ENCODE measurements around the gene ANKRD39. TPM values are rescaled to one million over a fixed set of nuclear protein-coding genes. Genes with fewer than 3 reads are reported as not detected.

ANKRD39 gene
- total RNA-seq, 2 donors from 2014 or later, result 16.5 to 17.2 TPM

GRCh38 chr2:96844405-96844808, 13.4 kb downstream of the ANKRD39 start:
- Mint-ChIP-seq H3K4me3 (no peak overlapping the region), H3K4me1 (ENCODE audit: low read depth) (peaks cover 9% of the 10 kb centered on the region), H3K9me3 (no peaks in the 10 kb centered on the region), H3K36me3 (ENCODE audit: insufficient read depth in 2 of 2) (peaks cover 2 to 7% of the 10 kb centered on the region in 2 donors), H3K27ac (no peak overlapping the region), H3K27me3 (ENCODE audit: low read depth) (no peaks in the 10 kb centered on the region)
- ATAC-seq (replicated peaks in 1 of 2), result no peak
- no peak for DNase-seq

- no peaks in the 10 kb centered on the region for H3K27me3 Mint-ChIP-seq (ENCODE audit: low read depth)
- no peak within 1 kb of the TSS for H3K27ac Mint-ChIP-seq
- no peak for DNase-seq
- H3K4me3 Mint-ChIP-seq, result no peak within 1 kb of the TSS
- peaks cover 13% of the 10 kb centered on the region for H3K4me1 Mint-ChIP-seq (ENCODE audit: low read depth)
- H3K36me3 Mint-ChIP-seq (ENCODE audit: insufficient read depth in 2 of 2), result peaks cover 2 to 7% of the 10 kb centered on the region in 2 donors
- ATAC-seq (replicated peaks in 1 of 2), result no peak
- H3K9me3 Mint-ChIP-seq, result no peaks in the 10 kb centered on the region
These were observed 14.1 kb downstream of the ANKRD39 start, which contains the start of gene ANKRD23 for GRCh38 chr2:96843538-96844268. Gene ANKRD23, minus strand, starts transcription at chr2:96844021. Its CDS starts 29 bp downstream, at chr2:96843992.

- H3K36me3 Mint-ChIP-seq (ENCODE audit: insufficient read depth in 2 of 2), result peaks cover 2 to 7% of the 10 kb centered on the region in 2 donors
- ATAC-seq (replicated peaks in 1 of 2), result no peak
- no peak for DNase-seq
- peaks cover 13% of the 10 kb centered on the region for H3K4me1 Mint-ChIP-seq (ENCODE audit: low read depth)
- H3K4me3 Mint-ChIP-seq, result no peak overlapping the region
- no peaks in the 10 kb centered on the region for H3K9me3 Mint-ChIP-seq
- no peaks in the 10 kb centered on the region for H3K27me3 Mint-ChIP-seq (ENCODE audit: low read depth)
- H3K27ac Mint-ChIP-seq, result no peak overlapping the region
These were observed 15.2 kb downstream of the ANKRD39 start for GRCh38 chr2:96842600-96842999.

DNA sequence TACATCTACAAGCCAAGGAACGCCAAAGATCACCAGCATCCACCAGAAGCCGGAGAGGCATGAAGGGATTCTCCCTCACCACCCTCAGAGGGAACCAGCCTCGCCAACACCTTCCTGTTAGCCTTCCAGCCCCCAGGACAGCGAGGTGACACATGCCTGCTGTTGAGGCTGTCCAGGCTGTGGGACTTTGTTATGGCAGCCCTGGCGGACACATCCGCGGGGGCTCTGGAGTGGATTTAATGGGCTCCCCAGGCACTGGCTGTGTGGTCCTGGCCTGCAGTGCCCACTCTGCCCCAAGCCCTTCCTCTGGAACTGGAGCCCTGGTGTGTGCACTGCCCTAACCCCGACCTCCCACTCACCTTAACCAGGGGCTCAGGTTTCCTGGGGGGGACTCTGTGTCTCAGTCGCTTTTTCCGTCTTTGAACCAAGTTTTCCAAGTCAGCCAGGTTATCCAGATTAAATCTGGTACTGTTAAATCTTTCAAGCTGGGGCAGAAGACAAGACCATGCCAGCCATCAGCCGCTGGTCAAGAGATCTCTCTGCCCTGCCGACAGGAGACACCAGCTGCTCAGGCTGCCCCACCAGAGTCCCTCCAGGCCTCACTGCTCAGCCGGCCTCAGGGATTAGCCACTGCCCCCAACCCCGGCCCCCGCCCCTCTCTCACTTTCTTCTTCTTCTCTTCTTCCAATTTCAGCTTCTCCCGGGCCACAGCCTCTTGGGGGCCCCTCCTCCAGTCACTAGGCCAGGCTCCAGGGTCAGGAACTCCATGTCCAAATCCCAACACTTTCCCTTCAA, 15.9 kb downstream of the ANKRD39 start:
- Mint-ChIP-seq H3K36me3 (ENCODE audit: insufficient read depth in 2 of 2) (peaks cover 1 to 2% of the 10 kb centered on the region in 2 donors), H3K27me3 (ENCODE audit: low read depth) (no peaks in the 10 kb centered on the region), H3K9me3 (no peaks in the 10 kb centered on the region), H3K27ac (peak overlapping the region; percentile 75), H3K4me3 (no peak overlapping the region), H3K4me1 (ENCODE audit: low read depth) (peaks cover 13% of the 10 kb centered on the region)
- no peak for ATAC-seq (replicated peaks in 1 of 2)
- no peak for DNase-seq

DNA sequence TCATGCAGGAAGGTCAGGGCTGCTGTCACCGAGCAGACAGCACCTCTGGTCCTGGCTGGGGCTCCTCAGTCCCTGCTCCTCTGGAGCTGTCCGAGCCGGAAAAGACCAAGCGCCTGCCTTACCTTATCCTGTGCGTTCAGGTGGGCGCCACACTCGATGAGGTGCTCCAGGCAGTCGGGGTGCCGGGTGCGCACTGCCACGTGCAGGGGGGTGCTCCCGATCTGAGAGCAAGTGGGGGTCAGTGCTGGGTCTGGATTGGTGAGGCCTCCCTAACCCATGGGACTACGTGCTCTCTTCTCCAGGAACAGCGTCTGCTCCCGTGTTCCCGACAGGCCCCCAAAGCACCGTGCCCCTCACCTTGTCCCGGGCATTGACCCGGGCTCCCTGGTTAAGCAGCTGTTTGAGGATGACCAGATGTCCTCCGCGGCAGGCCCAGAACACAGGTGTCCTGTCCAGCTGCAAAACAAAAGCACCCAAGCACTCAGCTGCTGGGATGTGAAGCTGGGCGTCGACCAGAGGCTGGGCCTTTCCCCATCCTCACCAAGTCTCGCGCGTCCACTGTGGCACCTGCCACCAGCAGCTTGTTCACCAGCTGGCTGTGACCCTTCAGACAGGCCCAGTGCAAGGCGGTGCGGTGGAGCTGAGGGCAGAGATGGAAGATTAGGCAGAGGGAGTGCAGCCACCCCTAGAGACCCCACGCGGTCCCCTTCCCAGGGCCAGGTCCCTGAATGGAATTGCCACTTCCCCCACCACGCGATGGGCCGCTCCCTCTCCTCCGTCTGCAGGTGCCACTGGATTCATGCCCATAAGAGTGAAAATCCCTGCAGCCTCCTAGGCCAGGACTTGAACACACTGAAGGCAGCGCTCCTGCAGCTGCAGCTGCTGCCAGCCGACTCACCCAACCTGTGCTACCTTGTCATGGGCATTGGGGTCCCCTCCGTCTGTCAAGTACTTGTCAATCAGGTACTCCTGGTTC, 17.7 kb downstream of the ANKRD39 start:
- Mint-ChIP-seq H3K9me3 (no peaks in the 10 kb centered on the region), H3K27ac (no peak overlapping the region), H3K4me1 (ENCODE audit: low read depth) (peaks cover 13% of the 10 kb centered on the region), H3K36me3 (ENCODE audit: insufficient read depth in 2 of 2) (peaks cover 0 to 2% of the 10 kb centered on the region in 2 donors), H3K4me3 (peak overlapping the region; percentile 28 to 34), H3K27me3 (ENCODE audit: low read depth) (no peaks in the 10 kb centered on the region)
- ATAC-seq (replicated peaks in 1 of 2), result no peak
- no peak for DNase-seq

DNA sequence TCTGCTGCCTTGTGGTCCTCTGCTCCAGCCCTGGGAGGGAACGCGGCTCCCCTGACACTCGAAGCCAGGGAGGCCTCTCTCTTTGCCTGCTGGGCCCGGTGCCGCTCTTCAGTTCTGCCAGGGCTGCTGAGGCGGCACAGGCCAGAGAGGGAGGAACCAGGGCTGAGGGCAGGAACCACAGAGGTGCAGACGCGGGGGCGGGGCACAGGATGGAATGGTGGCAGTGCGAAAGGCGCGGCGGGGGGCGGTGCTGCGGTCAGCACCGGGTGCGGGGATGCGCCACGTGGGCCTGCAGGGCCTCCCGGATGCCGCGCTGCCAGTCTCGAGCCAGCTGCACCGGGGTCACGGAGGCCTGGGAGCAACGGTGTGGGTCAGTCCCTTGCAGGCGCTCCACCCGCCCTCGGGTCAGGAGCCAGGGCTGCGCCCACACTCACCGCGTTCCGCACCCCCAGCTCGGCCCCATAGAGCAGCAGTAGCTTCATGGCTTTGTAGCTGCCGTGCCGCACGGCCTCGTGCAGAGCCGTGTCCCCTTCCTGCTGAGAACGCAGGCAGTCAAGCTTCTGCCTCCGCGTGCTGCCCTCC, 18.4 kb downstream of the ANKRD39 start:
- H3K36me3 Mint-ChIP-seq (ENCODE audit: insufficient read depth in 2 of 2), result peaks cover 0 to 2% of the 10 kb centered on the region in 2 donors
- H3K27ac Mint-ChIP-seq, result peak overlapping the region; percentile 28
- no peaks in the 10 kb centered on the region for H3K27me3 Mint-ChIP-seq (ENCODE audit: low read depth)
- H3K4me3 Mint-ChIP-seq, result peak overlapping the region; percentile 34 to 75
- no peaks in the 10 kb centered on the region for H3K9me3 Mint-ChIP-seq
- peak; percentile 85 to 88 for DNase-seq
- ATAC-seq (replicated peaks in 1 of 2), result peak; percentile 94 to 95
- H3K4me1 Mint-ChIP-seq (ENCODE audit: low read depth), result peaks cover 13% of the 10 kb centered on the region

GRCh38 chr2:96838345-96839292, 19.2 kb downstream of the ANKRD39 start:
- ATAC-seq (replicated peaks in 1 of 2) (peak in 1 of 2 donors; percentile 5), DNase-seq (no peak)
- no peaks in the 10 kb centered on the region for H3K9me3 Mint-ChIP-seq
- H3K27me3 Mint-ChIP-seq (ENCODE audit: low read depth), result no peaks in the 10 kb centered on the region
- H3K4me1 Mint-ChIP-seq (ENCODE audit: low read depth), result peaks cover 13% of the 10 kb centered on the region
- H3K36me3 Mint-ChIP-seq (ENCODE audit: insufficient read depth in 2 of 2), result peaks cover 0 to 2% of the 10 kb centered on the region in 2 donors
- peak overlapping the region; percentile 33 to 75 for H3K4me3 Mint-ChIP-seq
- peak overlapping the region; percentile 28 for H3K27ac Mint-ChIP-seq

- H3K9me3 Mint-ChIP-seq, result no peaks in the 10 kb centered on the region
- H3K4me1 Mint-ChIP-seq (ENCODE audit: low read depth), result peaks cover 13% of the 10 kb centered on the region
- no peaks in the 10 kb centered on the region for H3K27me3 Mint-ChIP-seq (ENCODE audit: low read depth)
- H3K36me3 Mint-ChIP-seq (ENCODE audit: insufficient read depth in 2 of 2), result peaks cover 2% of the 10 kb centered on the region in 2 donors
- ATAC-seq (replicated peaks in 1 of 2), result no peak
- no peak overlapping the region for H3K27ac Mint-ChIP-seq
- H3K4me3 Mint-ChIP-seq, result no peak overlapping the region
- DNase-seq, result no peak
These were observed 20.2 kb downstream of the ANKRD39 start for GRCh38 chr2:96837575-96837974.

GRCh38 chr2:96835830-96836229, 22.0 kb downstream of the ANKRD39 start:
- Mint-ChIP-seq H3K4me3 (no peak overlapping the region), H3K27me3 (ENCODE audit: low read depth) (no peaks in the 10 kb centered on the region), H3K4me1 (ENCODE audit: low read depth) (peaks cover 13% of the 10 kb centered on the region), H3K27ac (no peak overlapping the region), H3K9me3 (no peaks in the 10 kb centered on the region), H3K36me3 (ENCODE audit: insufficient read depth in 2 of 2) (peaks cover 0 to 5% of the 10 kb centered on the region in 2 donors)
- no peak for DNase-seq
- no peak for ATAC-seq (replicated peaks in 1 of 2)

DNA sequence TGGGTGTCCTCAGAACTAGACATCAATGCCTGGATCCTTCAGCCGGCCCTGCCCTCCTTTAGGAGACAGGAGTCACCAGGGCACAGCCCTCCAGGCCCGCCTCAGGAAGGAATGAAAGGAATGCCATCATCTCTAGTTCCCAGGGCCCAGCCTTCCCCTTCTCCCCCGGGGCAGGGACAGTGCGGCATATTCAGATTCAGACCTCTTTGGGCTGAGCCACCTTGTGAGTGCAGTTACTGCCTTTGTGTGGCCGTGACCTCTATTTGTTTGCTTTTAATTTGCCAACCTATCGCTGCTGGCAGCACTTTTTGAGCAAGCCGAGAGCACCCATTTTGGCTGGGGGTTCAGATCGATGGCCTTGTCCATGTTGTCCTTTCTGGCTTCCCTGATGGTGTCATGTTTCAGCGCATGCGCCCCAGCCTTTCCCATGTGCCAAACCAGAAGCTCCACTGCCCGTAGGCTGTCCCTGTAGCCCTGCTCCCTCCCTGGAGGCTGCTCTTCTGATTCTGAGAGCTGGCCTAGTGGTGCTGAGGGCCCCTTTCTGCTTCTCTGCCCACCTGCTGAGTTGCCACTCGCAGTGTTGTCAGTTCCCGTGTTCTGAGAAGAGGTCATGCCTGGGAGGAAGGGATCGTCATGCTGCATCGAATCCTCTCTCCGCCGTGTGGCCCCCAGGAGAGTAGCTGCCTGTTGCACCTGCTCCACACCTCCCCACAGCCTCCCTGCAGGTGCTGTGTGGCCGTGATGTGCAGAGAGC, 24.9 kb downstream of the ANKRD39 start:
- Mint-ChIP-seq H3K9me3 (no peaks in the 10 kb centered on the region), H3K27me3 (ENCODE audit: low read depth) (no peaks in the 10 kb centered on the region), H3K27ac (no peak overlapping the region), H3K4me1 (ENCODE audit: low read depth) (no peaks in the 10 kb centered on the region), H3K36me3 (ENCODE audit: insufficient read depth in 2 of 2) (peaks cover 4 to 17% of the 10 kb centered on the region in 2 donors), H3K4me3 (no peak overlapping the region)
- DNase-seq (no peak), ATAC-seq (replicated peaks in 1 of 2) (no peak)

GRCh38 chr2:96832408-96832753, 25.4 kb downstream of the ANKRD39 start:
- Mint-ChIP-seq H3K36me3 (ENCODE audit: insufficient read depth in 2 of 2) (peaks cover 4 to 17% of the 10 kb centered on the region in 2 donors), H3K4me1 (ENCODE audit: low read depth) (no peaks in the 10 kb centered on the region), H3K27ac (no peak overlapping the region), H3K27me3 (ENCODE audit: low read depth) (no peaks in the 10 kb centered on the region), H3K9me3 (no peaks in the 10 kb centered on the region), H3K4me3 (no peak overlapping the region)
- ATAC-seq (replicated peaks in 1 of 2) (no peak), DNase-seq (no peak)
